SK-N-SH treated with all-trans-retinoic acid at 6 μM for 48 hours (cell line): ENCODE results near the gene UBTD1.

Experiments
- CREB5 ChIP-seq: fragments of 250-450 bp; sonication (Bioruptor Pico); IDR thresholded peaks from 2 replicates; pipeline ENCODE4 v1.5.1; 2020; ENCODE audit warnings: low read depth, mild to moderate bottlenecking, moderate library complexity
- ESRRG ChIP-seq: fragments of 250-450 bp; sonication (Bioruptor Pico); IDR thresholded peaks from 2 replicates; pipeline ENCODE4 v1.6.1; 2021; ENCODE audit warnings: mild to moderate bottlenecking
- GLIS3 ChIP-seq: fragments of 250-450 bp; sonication (Bioruptor Pico); IDR thresholded peaks from 2 replicates; pipeline ENCODE4 v1.5.0; 2020; ENCODE audit warnings: mild to moderate bottlenecking, moderate library complexity
- OSR1 ChIP-seq: fragments of 250-450 bp; sonication (Bioruptor Pico); IDR thresholded peaks from 2 replicates; pipeline ENCODE4 v1.8.0; 2022; ENCODE audit warnings: moderate library complexity, mild to moderate bottlenecking, inconsistent platforms
- POU6F1 ChIP-seq: fragments of 250-450 bp; sonication (Bioruptor Pico); IDR thresholded peaks from 2 replicates; pipeline ENCODE4 v1.8.0; 2021; ENCODE audit warnings: low read depth, mild to moderate bottlenecking, moderate library complexity, borderline replicate concordance
- RARB ChIP-seq: fragments of 250-450 bp; sonication (Bioruptor Pico); IDR thresholded peaks from 2 replicates; pipeline ENCODE4 v1.8.0; 2021; ENCODE audit warnings: mild to moderate bottlenecking, moderate library complexity
- SNAI2 ChIP-seq: fragments of 250-450 bp; sonication (Bioruptor Pico); IDR thresholded peaks from 2 replicates; pipeline ENCODE4 v1.5.0; 2020; ENCODE audit warnings: mild to moderate bottlenecking, moderate library complexity
- TOX ChIP-seq: fragments of 250-450 bp; sonication (Bioruptor Pico); IDR thresholded peaks from 2 replicates; pipeline ENCODE4 v1.8.0; 2021; ENCODE audit warnings: mild to moderate bottlenecking, moderate library complexity, borderline replicate concordance
- ZFP3 ChIP-seq: fragments of 250-450 bp; sonication (Bioruptor Pico); IDR thresholded peaks from 2 replicates; pipeline ENCODE4 v1.5.0; 2020; ENCODE audit warnings: mild to moderate bottlenecking, moderate library complexity
- ZNF565 ChIP-seq: fragments of 450-650 bp; formaldehyde crosslinking; conservative IDR thresholded peaks from 2 replicates; pipeline ENCODE4 v1.5.0; 2020; ENCODE audit warnings: low read depth, mild to moderate bottlenecking, moderate library complexity
- ZNF70 ChIP-seq: fragments of 450-650 bp; formaldehyde crosslinking; IDR thresholded peaks from 2 replicates; pipeline ENCODE4 v1.5.0; 2020; ENCODE audit warnings: mild to moderate bottlenecking, moderate library complexity
- TF ChIP-seq, protein P1 (sequence below): fragments of 250-450 bp; sonication (Bioruptor Pico); IDR thresholded peaks from 2 replicates; pipeline ENCODE4 v1.5.0; 2020; ENCODE audit warnings: mild to moderate bottlenecking, moderate library complexity
- TF ChIP-seq, protein P2 (sequence below): fragments of 250-450 bp; sonication (Bioruptor Pico); IDR thresholded peaks from 2 replicates; pipeline ENCODE4 v1.8.0; 2020; ENCODE audit warnings: mild to moderate bottlenecking, moderate library complexity, borderline replicate concordance

GRCh38 chr10:97490592-97490991 lies 8.1 kb upstream of the UBTD1 start:
- TF ChIP-seq POU6F1 (CRISPR knock-in tag) (no peak), ZFP3 (CRISPR knock-in tag) (no peak), OSR1 (CRISPR knock-in tag) (no peak), ESRRG (CRISPR knock-in tag) (no peak), TOX (no peak), RARB (CRISPR knock-in tag) (no peak), ZNF565 (CRISPR knock-in tag) (no peak), ZNF70 (CRISPR knock-in tag) (no peak), SNAI2 (no peak), CREB5 (no peak), GLIS3 (no peak)
- TF ChIP-seq, protein P1, sequence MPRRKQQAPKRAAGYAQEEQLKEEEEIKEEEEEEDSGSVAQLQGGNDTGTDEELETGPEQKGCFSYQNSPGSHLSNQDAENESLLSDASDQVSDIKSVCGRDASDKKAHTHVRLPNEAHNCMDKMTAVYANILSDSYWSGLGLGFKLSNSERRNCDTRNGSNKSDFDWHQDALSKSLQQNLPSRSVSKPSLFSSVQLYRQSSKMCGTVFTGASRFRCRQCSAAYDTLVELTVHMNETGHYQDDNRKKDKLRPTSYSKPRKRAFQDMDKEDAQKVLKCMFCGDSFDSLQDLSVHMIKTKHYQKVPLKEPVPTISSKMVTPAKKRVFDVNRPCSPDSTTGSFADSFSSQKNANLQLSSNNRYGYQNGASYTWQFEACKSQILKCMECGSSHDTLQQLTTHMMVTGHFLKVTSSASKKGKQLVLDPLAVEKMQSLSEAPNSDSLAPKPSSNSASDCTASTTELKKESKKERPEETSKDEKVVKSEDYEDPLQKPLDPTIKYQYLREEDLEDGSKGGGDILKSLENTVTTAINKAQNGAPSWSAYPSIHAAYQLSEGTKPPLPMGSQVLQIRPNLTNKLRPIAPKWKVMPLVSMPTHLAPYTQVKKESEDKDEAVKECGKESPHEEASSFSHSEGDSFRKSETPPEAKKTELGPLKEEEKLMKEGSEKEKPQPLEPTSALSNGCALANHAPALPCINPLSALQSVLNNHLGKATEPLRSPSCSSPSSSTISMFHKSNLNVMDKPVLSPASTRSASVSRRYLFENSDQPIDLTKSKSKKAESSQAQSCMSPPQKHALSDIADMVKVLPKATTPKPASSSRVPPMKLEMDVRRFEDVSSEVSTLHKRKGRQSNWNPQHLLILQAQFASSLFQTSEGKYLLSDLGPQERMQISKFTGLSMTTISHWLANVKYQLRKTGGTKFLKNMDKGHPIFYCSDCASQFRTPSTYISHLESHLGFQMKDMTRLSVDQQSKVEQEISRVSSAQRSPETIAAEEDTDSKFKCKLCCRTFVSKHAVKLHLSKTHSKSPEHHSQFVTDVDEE: no peak
- TF ChIP-seq, protein P2, sequence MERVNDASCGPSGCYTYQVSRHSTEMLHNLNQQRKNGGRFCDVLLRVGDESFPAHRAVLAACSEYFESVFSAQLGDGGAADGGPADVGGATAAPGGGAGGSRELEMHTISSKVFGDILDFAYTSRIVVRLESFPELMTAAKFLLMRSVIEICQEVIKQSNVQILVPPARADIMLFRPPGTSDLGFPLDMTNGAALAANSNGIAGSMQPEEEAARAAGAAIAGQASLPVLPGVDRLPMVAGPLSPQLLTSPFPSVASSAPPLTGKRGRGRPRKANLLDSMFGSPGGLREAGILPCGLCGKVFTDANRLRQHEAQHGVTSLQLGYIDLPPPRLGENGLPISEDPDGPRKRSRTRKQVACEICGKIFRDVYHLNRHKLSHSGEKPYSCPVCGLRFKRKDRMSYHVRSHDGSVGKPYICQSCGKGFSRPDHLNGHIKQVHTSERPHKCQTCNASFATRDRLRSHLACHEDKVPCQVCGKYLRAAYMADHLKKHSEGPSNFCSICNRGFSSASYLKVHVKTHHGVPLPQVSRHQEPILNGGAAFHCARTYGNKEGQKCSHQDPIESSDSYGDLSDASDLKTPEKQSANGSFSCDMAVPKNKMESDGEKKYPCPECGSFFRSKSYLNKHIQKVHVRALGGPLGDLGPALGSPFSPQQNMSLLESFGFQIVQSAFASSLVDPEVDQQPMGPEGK (CRISPR knock-in tag): no peak
